ENCODE results near the gene MYLK4.
A peak's percentile ranks its signal among the peaks of the same experiment; 100 is the strongest.

The MYLK4 gene

DNA sequence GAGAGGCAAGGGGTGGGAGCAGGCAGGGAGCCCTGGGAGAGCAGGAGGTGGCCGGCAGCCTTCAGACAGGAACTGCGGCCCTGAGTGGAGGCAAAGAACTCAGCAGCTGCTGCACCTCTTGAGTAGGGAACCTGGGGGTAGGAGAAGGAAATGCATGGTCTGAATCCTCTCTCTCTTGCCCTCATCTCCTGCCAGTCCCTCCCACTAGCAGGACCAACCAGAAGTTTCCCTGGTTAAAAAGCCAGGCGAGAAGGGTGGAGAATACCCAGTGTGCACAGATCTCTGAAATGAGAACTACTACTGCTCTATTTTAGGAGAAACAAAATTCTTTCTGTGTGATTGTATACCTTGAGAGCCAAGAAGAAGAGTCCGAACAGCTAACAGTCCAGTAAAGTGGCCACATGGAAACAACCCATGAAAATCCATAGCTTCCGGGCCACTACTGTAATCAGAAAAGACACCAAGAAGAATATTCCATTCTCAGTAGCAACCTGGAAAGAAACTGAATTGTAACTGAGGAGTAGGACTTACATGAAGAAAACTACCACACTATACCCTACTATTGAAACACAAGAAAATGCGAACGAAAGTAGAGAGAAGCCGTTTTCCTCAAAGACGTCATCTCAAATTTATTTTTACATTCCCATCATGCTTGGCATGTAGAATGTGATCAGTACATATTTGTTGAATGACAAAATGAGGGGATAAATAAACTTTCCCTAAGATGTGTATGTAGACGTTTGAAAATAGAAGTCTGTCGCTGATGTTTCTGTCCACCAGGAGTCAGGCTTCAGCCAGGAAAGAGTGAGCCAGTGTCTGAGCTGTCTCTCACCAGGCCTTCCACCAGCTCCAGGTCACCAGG lies 40.1 kb upstream of the MYLK4 start:
- peak; percentile 64 for DNase-seq
- H3K4me1 ChIP-seq = no peaks in the 10 kb centered on the region

DNA sequence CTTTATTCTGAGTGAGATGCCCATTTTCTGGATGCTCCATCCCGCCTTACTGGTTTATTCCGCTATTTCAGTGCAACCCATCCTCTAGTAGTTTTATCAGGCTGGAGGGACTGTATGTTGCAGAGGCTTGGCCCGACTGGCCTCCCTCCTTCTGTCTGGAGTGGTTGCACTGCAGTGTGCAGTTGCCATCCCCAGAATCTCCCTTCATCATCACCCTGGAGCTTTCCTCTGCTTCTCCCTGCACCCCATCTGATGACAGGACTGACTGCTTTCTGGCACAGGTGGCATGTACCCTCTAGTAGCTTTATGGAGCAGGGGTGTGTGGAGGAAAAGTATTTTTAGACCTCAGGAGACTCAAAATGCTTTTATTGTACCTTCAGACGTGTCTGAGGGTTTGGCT lies 35.5 kb upstream of the MYLK4 start:
- no peak overlapping the region for H3K4me3 ChIP-seq (ENCODE audit: low read depth, low read length)
- H3K36me3 ChIP-seq = peaks cover 30% of the 10 kb centered on the region
- no peak for DNase-seq
- no peaks in the 10 kb centered on the region for H3K9me3 ChIP-seq
- H3K27me3 ChIP-seq = no peaks in the 10 kb centered on the region
- TF ChIP-seq, protein P1, sequence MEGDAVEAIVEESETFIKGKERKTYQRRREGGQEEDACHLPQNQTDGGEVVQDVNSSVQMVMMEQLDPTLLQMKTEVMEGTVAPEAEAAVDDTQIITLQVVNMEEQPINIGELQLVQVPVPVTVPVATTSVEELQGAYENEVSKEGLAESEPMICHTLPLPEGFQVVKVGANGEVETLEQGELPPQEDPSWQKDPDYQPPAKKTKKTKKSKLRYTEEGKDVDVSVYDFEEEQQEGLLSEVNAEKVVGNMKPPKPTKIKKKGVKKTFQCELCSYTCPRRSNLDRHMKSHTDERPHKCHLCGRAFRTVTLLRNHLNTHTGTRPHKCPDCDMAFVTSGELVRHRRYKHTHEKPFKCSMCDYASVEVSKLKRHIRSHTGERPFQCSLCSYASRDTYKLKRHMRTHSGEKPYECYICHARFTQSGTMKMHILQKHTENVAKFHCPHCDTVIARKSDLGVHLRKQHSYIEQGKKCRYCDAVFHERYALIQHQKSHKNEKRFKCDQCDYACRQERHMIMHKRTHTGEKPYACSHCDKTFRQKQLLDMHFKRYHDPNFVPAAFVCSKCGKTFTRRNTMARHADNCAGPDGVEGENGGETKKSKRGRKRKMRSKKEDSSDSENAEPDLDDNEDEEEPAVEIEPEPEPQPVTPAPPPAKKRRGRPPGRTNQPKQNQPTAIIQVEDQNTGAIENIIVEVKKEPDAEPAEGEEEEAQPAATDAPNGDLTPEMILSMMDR (IDR thresholded peaks at IDR 0.05; ENCODE audit: low read depth, low read length) = no peak
- H3K4me1 ChIP-seq = no peaks in the 10 kb centered on the region

More for the DNA sequence above, 40.1 kb upstream of the MYLK4 start:
- Histone ChIP-seq H3K9me3 (no peaks in the 10 kb centered on the region), H3K4me3 (ENCODE audit: low read depth, low read length) (no peak overlapping the region), H3K27me3 (no peaks in the 10 kb centered on the region), H3K36me3 (no peaks in the 10 kb centered on the region; the same call in none of the 2 replicates)
- TF ChIP-seq, protein P1 (IDR thresholded peaks at IDR 0.05; ENCODE audit: low read depth, low read length) = peak; percentile 91

DNA sequence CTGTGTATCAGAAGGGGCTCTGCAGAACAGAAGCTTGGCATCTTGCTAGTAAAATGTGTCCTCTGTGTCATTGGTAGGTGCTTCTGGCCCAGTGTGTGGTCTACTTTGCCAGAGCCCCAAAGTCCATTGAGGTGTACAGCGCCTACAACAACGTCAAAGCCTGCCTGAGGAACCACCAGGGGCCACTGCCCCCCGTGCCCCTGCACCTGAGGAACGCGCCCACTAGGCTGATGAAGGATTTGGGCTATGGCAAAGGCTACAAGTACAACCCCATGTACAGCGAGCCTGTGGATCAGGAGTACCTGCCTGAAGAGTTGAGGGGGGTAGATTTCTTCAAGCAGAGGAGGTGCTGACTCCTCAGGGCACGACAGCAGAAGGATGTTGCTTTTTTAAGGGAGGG lies 34.2 kb upstream of the MYLK4 start:
- H3K9me3 ChIP-seq = no peaks in the 10 kb centered on the region
- H3K4me3 ChIP-seq (ENCODE audit: low read depth, low read length) = no peak overlapping the region
- no peak for DNase-seq
- peaks cover 41% of the 10 kb centered on the region for H3K36me3 ChIP-seq
- TF ChIP-seq, protein P1 (IDR thresholded peaks at IDR 0.05; ENCODE audit: low read depth, low read length) = no peak
- H3K4me1 ChIP-seq = no peaks in the 10 kb centered on the region
- no peaks in the 10 kb centered on the region for H3K27me3 ChIP-seq

DNA sequence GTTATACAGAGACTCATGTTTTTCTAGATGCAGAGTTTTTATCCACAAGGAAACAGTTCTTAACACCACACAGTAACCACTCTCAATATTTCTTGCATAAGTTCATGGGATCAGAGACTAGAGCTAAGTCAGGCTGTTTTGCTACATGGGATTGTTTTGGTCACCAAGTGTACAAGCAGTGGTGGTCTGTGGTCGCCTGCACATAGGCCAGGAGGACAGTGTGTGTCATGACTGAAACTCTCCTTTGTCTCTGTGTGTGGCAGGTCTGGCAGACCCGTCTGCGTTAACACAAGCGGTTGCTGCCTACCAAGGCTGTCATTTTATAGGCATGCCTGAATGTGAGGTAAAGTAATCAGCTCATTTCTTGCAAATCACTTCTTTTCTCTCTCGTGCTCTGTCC lies 33.3 kb upstream of the MYLK4 start:
- Histone ChIP-seq H3K9me3 (no peaks in the 10 kb centered on the region), H3K4me3 (ENCODE audit: low read depth, low read length) (no peak overlapping the region), H3K27me3 (no peaks in the 10 kb centered on the region), H3K36me3 (peaks cover 50% of the 10 kb centered on the region), H3K4me1 (no peaks in the 10 kb centered on the region)
- TF ChIP-seq, protein P1 (IDR thresholded peaks at IDR 0.05; ENCODE audit: low read depth, low read length) = no peak
- no peak for DNase-seq

DNA sequence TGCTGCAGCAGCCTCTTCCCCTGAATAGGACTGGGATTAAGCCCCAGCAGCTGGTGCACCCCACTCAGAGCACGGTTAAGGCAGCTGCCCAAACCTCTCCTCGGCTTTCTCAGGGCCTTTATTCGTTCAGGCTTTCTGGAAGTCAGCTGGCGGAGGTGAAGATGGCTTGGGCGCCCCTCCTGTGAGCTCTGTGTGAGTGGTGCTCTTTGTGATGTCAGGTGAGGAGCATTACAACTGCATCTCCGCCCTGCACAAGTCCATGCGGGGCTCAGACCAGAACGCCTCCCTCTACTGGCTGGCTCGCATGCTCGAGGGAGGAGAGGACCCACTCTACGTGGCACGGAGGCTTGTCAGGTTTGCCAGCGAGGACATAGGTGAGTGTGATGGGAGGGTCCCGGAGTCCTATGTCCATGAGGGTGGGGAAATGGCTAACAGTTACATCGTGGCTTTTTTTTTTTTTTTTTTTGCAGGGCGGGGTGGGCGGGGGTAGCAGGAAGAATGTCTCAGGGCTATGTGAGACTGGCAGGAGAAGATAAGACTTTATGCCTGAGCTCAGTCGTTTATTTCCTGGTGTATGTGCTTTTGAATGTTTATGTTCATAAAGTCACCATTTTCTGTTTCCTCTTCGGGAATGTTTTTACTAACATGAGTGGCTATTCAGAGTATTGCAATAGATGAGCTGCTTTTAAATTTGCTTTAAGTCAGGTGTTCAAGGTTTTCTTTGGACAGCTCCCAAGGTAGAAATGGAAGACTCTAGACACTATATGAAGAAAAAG lies 32.7 kb upstream of the MYLK4 start:
- DNase-seq = no peak
- H3K4me3 ChIP-seq (ENCODE audit: low read depth, low read length) = no peak overlapping the region
- peaks cover 52% of the 10 kb centered on the region for H3K36me3 ChIP-seq
- TF ChIP-seq, protein P1 (IDR thresholded peaks at IDR 0.05; ENCODE audit: low read depth, low read length) = no peak
- H3K9me3 ChIP-seq = no peaks in the 10 kb centered on the region
- no peaks in the 10 kb centered on the region for H3K27me3 ChIP-seq
- H3K4me1 ChIP-seq = no peaks in the 10 kb centered on the region

DNA sequence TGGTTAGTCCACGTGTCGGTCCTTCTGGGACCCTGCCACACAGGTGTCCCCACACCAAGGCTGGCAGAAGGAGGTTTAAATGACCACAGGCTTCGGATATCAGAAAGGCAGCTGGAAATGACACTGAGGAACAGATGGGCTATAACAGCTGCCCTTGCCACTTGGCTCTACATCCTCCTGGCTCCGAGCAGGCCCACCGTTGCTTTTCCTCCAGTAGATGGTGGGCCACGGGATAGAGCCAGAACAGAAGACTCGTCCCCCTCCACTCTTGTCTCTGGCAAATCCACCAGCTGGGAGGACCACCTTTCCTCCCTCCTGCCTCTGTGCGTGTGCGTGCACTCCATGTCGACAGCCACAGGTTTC lies 32.1 kb upstream of the MYLK4 start:
- TF ChIP-seq, protein P1 (IDR thresholded peaks at IDR 0.05; ENCODE audit: low read depth, low read length) = no peak
- Histone ChIP-seq H3K4me3 (ENCODE audit: low read depth, low read length) (no peak overlapping the region), H3K27me3 (no peaks in the 10 kb centered on the region), H3K4me1 (no peaks in the 10 kb centered on the region), H3K9me3 (no peaks in the 10 kb centered on the region), H3K36me3 (peaks cover 52% of the 10 kb centered on the region)
- no peak for DNase-seq

Measured in BE2C (cell line).